NCI-H748 (cell line): ENCODE data around the gene HES7.

Experiments used
- DNase-seq: peaks from one replicate; lab custom pipeline; 2025; ENCODE audit not compliant: unreplicated experiment; lab: John Stamatoyannopoulos, UW

Gene HES7

DNA sequence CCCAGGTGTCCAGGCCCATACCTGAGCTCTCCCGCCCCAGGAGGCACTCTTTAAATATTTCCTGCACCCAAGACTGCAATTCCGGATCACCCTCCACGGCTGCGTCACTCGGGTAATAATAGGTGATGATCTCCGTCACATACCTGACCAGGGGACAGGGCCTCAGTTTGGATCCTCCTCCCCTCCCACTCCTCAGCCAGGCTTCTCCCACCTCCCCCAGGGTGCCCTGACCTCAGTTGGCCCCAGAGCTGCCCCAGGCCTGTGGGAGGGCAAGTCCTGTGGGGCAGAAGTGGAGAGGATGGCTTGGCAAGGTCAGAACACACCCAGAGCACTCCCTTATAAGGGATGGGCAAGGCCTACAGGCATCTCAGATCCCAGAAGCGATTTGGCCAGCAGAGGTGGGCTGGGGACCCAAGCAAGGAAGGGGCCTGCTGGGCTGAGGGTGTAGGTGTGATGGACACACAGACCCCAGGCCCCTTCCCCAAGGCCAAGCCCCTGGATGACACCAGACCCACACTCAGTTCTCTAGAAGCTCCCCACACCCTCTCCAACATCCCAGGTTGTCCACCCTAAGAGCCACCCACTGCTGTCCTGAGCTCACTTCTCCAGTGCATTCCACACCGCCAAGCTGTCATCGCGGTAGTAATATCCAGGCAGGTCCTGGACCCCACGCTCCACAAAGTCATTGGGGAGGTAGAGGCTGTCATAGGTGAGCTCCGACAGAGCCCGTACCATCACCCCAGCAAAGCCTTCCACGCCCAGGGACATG lies 48.1 kb downstream of the HES7 start:
- DNase-seq: no peak

DNA sequence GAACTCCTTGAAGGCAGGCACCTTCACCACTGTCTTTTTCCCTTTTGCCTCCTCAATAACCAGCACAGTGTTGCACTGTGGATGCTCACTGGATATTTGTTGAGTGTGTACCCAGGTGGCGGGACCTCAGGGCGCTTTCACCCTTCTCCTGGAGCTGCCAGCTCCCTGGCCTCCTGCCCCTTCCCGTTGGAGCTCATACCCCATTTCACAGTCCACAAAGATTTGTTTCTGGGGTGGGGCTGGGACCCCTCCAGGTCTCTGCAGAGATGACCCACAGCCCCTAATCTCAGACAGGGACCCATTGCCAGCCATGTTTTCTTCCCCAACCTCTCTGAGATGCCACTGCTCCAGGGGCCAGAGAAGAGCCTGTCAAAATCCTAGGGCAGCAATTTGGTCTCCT lies 48.8 kb downstream of the HES7 start:
- no peak for DNase-seq

DNA sequence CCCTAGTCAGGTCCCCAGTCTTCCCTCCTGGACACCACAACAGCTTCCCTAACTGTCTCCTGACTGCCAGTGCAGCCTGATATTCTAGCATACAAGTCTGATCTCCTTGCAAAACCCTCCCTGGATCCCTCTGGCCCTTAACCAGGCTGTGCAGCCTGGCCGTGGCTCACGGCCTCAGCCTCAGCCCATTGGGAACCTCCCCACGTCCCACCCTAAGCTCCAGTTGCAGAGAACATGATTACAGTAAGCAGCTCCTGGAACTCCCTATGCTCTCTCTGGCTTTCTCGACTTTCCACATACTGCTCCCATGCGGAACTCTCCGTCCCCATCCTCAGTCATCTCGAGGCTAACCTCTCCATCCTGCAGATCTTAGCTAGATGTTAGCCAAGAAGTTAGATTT lies 49.4 kb downstream of the HES7 start:
- no peak for DNase-seq

GRCh38 chr17:8073627-8074484 lies 50.0 kb downstream of the HES7 start:
- peak; percentile 88 for DNase-seq

DNA sequence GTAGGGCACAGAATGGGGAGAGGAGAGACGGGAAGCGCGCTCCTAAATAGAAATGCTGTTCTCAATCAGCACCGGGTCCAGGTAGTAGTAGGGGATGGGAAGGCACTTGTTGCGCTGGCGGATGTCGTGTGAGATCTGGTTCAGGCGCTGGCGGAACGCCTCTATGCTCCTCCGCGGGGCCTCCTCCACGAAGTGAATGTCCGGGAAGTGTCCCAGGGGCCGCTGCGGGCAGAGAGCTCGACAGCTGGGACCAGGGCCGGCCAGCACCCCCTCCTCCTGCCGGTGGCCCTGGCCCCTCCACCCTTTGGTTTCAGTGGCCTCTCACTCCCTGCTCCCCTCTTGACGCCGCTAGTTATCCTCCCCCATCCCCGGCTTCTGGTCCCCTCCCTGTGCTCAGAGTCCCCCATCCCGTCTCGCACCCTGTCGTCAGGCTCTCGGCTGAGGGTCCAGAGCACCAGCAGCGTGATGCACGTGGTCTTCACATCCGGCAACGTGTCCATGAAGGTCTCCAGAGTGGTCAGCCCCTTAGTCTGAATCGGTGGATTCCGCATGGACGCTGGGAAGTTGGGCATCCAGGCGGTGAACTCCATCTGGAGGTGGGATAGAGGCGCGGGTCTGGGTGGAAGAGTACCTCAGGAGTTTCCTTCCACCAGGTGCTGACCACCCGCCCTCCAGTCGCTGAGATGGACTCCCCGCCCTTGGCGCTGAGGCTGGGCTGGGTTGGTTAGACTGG lies 51.0 kb downstream of the HES7 start:
- DNase-seq: peak; percentile 70

- DNase-seq: no peak
Measured at GRCh38 chr17:8072341-8072728, 51.6 kb downstream of the HES7 start.

DNA sequence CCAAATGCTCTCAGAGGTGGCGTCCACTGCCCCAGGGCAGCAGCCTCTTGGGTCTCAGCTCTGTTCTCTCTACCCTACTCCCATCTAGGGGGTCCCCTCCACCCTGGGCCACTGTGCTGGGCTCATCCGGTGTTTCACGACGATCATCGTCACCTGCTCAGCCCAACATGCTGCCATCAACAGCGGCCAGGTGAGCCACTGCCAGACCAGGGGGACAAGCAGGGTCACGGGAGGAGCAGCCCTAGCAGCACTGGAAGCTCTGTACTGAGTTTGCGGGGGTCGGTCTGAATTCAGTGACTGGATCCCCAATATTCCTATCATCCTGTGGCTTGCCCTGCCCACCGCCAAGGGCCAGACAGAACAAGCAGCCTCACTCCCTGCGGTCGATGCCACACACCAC lies 52.4 kb downstream of the HES7 start:
- no peak for DNase-seq
